Endothelial cell of umbilical vein (primary cell): ENCODE data around the gene NME2. TPM values are rescaled to one million over a fixed set of nuclear protein-coding genes. Genes with fewer than 3 reads are reported as not detected.
A peak's percentile ranks its signal among the peaks of the same experiment; 100 is the strongest.
"Not testable (repeated sequence)": the region's sequence is repeated elsewhere in the genome, so short reads cannot be mapped to it uniquely, and the experiment has no call there.

Source experiments
- BruUV-seq: library from RNA; stranded (reverse); fragments of 400-500 nt; replicated peaks from 2 replicates; lab custom pipeline; 2021; lab: Mats Ljungman, UMichigan
- CTCF ChIA-PET: fragments of 300-600, 350-600 bp; sonication (Branson Sonifier 250); formaldehyde crosslinking; loops from one replicate; lab custom pipeline; 2021; ENCODE audit warnings: antibody characterized with exemption, inconsistent platforms; lab: Charles Lee
- POLR2A ChIA-PET: fragments of 300-600, 350-600 bp; sonication (Branson Sonifier 250); formaldehyde crosslinking; loops from one replicate; lab custom pipeline; 2021; ENCODE audit warnings: antibody characterized with exemption, inconsistent platforms; lab: Charles Lee
- DNase-seq: peaks from one replicate; pipeline ENCODE4 v3.0.0-alpha.2; 2011; ENCODE audit warnings: low read depth, low spot score
- FAIRE-seq: peaks from 2 replicates; lab custom pipeline; 2011; peaks lifted over from hg19 to GRCh38; lab: Jason Lieb, UNC
- H2AFZ ChIP-seq: 2 replicates; pipeline ENCODE4 v1.6.0; 2012; ENCODE audit warnings: low read depth, low read length, control low read depth, inconsistent platforms
- H3K27ac ChIP-seq: 2 replicates; pipeline ENCODE4 v1.5.1; 2011; ENCODE audit warnings: low read depth, mild to moderate bottlenecking, control low read depth, low read length, moderate library complexity; ENCODE audit not compliant: insufficient read depth
- H3K27me3 ChIP-seq, 2 experiments: 2 replicates each; pipeline versions ENCODE4 v1.6.0 to v1.6.1; 2011; ENCODE audit warnings: low read length in 2 of 2, mixed read lengths in 1 of 2; ENCODE audit not compliant: control insufficient read depth in 2 of 2, insufficient read depth in 2 of 2
- H3K36me3 ChIP-seq, 2 experiments: 2 replicates in 1 of 2; 3 replicates in 1 of 2; pipeline ENCODE4 v1.5.1; 2011; ENCODE audit warnings: low read length in 2 of 2, mild to moderate bottlenecking in 1 of 2, moderate library complexity in 1 of 2; ENCODE audit not compliant: control insufficient read depth in 2 of 2, insufficient read depth in 2 of 2; ENCODE audit errors: extremely low read depth in 1 of 2
- H3K4me1 ChIP-seq: 3 replicates; pipeline ENCODE4 v1.5.1; 2011; ENCODE audit warnings: mild to moderate bottlenecking, low read length; ENCODE audit not compliant: control insufficient read depth, insufficient read depth; ENCODE audit errors: extremely low read depth
- H3K4me2 ChIP-seq: 2 replicates; pipeline ENCODE4 v1.6.1; 2011; ENCODE audit warnings: low read length, control low read depth, mixed read lengths; ENCODE audit not compliant: insufficient read depth
- H3K4me3 ChIP-seq, 3 experiments: fragments of 200-600 bp in 1 of 3; sonication (generic), shearing (Covaris generic) in 1 of 3; replicated peaks in 1 of 3; 2 replicates each; pipeline ENCODE4 v1.5.1; 2011 to 2016; ENCODE audit warnings: control low read depth in 3 of 3, low read length in 3 of 3, mild to moderate bottlenecking in 2 of 3, inconsistent platforms in 1 of 3, low read depth in 1 of 3, moderate library complexity in 1 of 3; ENCODE audit not compliant: insufficient read depth in 1 of 3
- H3K79me2 ChIP-seq: 2 replicates; pipeline ENCODE4 v1.6.0; 2012; ENCODE audit warnings: low read length, inconsistent platforms; ENCODE audit not compliant: control insufficient read depth, insufficient read depth
- H3K9ac ChIP-seq: replicated peaks from 2 replicates; pipeline ENCODE3; 2011; ENCODE audit warnings: low read length, control low read depth; ENCODE audit not compliant: insufficient read depth; ENCODE audit errors: extremely low read depth
- H3K9me1 ChIP-seq: replicated peaks from 3 replicates; pipeline ENCODE4 v1.6.0; 2011; ENCODE audit warnings: mild to moderate bottlenecking, low read length; ENCODE audit not compliant: control insufficient read depth, insufficient read depth; ENCODE audit errors: extremely low read depth
- H3K9me3 ChIP-seq: replicated peaks from 2 replicates; pipeline ENCODE4 v1.5.1; 2012; ENCODE audit warnings: low read length, inconsistent platforms; ENCODE audit not compliant: control insufficient read depth, insufficient read depth
- H4K20me1 ChIP-seq: replicated peaks from 2 replicates; pipeline ENCODE3; 2011; ENCODE audit warnings: mild to moderate bottlenecking, low read length; ENCODE audit not compliant: control insufficient read depth, insufficient read depth; ENCODE audit errors: extremely low read depth
- CTCF ChIP-seq, 2 donors: IDR thresholded peaks; 1 replicate in 1 of 2; 2 replicates in 1 of 2; pipeline ENCODE4 v1.5.1; 2011; ENCODE audit warnings: low read length in 2 of 2, mild to moderate bottlenecking in 2 of 2, moderate library complexity in 2 of 2, control low read depth in 1 of 2, inconsistent platforms in 1 of 2, low read depth in 1 of 2; ENCODE audit not compliant: insufficient read depth in 1 of 2; ENCODE audit errors: extremely low read depth in 1 of 2
- EZH2 ChIP-seq: IDR thresholded peaks from 2 replicates; pipeline ENCODE4 v1.6.1; 2012; ENCODE audit warnings: borderline replicate concordance, low read depth, mild to moderate bottlenecking, moderate library complexity, low read length, inconsistent platforms; ENCODE audit not compliant: severe bottlenecking
- FOS ChIP-seq: IDR thresholded peaks from 2 replicates; pipeline ENCODE4 v1.6.1; 2011; ENCODE audit warnings: mild to moderate bottlenecking, low read length, moderate library complexity, borderline replicate concordance; ENCODE audit not compliant: insufficient read depth
- GATA2 ChIP-seq: IDR thresholded peaks from 2 replicates; pipeline ENCODE4 v1.7.0; 2011; ENCODE audit warnings: low read depth, mild to moderate bottlenecking, moderate library complexity, mixed read lengths, low read length; ENCODE audit not compliant: insufficient read length, insufficient read depth
- JUN ChIP-seq: IDR thresholded peaks from 2 replicates; pipeline ENCODE4 v1.6.1; 2011; ENCODE audit warnings: borderline replicate concordance, low read depth; ENCODE audit not compliant: insufficient read length, insufficient read depth
- MYC ChIP-seq: IDR thresholded peaks from one replicate; pipeline ENCODE4 v1.6.1; 2011; ENCODE audit warnings: mild to moderate bottlenecking, low read depth, low read length
- POLR2A ChIP-seq: IDR thresholded peaks from 2 replicates; pipeline ENCODE4 v1.6.1; 2012; ENCODE audit warnings: low read depth, mild to moderate bottlenecking, control low read depth, low read length
- POLR2AphosphoS5 ChIP-seq: IDR thresholded peaks from 2 replicates; pipeline ENCODE4 v1.6.1; 2012; ENCODE audit warnings: low read depth, mild to moderate bottlenecking, control low read depth, low read length, moderate library complexity; ENCODE audit not compliant: insufficient read depth
- dilution Hi-C: fragments of 300-500 bp; cut with MboI; formaldehyde crosslinking; loops from one replicate; pipeline ENCODE4 v1.15.0; 2019; ENCODE audit warnings: low sequenced_read_pairs; ENCODE audit not compliant: extremely low pct_ligation_motif_present
- intact Hi-C: fragments of 100-400 bp; cut with micrococcal nuclease; formaldehyde crosslinking; loops from one replicate; pipeline ENCODE4 v1.10.0; 2022
- polyA plus RNA-seq, 4 experiments: library from polyadenylated mRNA; depleted of rRNA in 3 of 4; stranded (reverse) in 3 of 4; unstranded in 1 of 4; fragments of >200 nt; gene quantifications; 2 replicates each; pipeline versions ENCODE4 v1.2.1 to v1.2.3, GENCODE V29; 2011 to 2012; ENCODE audit warnings: missing spikeins in 1 of 4
- total RNA-seq: library from RNA; stranded (reverse); gene quantifications from 2 replicates; pipeline ENCODE4 v1.2.3, GENCODE V29; 2021
- TF ChIP-seq, protein P1 (sequence below): IDR thresholded peaks from 2 replicates; pipeline ENCODE4 v1.6.1; 2011; ENCODE audit not compliant: insufficient read depth, insufficient read length

NME2 gene
- total and polyA plus RNA-seq, 2 donors (not counting 3 experiments of a cell fraction or from before 2014, with no cell fraction given): 555 to 833 TPM

DNA sequence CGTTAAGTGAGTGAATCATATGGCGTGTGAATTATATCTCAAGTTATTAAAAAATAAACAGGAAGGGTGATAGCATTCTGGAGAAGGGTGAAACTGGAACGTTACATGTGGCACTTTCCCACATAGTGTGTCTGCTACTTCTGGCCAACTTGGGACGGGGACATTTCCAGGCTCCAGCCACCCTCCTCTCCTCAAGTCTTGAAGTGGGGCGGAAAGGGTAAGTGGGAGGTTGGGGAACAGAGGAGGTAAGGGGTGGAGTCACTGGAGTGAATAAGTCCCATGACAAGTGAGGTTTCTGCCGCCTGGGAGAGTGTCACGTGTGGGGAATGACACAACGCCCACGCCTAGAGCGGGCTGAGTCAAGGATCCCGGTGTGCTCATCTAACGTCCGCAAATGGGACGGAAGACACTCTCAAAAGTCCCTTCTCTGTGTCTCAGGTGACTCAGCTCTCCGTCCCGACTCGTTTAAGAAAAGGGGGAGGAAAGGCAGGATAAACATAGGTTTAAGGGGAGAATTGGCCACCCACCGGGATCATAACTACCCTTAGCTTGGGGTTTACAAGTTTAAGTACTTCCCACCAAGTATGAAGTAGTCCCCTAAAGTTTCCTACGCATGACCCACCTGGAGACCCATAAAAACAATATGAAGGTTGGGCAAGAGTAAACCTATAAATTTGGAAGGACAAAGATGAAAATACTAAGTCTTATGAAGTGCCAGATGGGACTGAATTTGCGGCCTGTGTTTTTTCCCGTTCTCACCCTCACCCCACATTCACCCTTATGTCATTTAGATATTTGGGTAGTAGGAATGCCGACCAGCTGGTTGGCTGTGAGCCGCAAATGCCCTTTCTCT lies 44.4 kb upstream of the NME2 start:
- H3K4me2 ChIP-seq: peak overlapping the region; percentile 100
- peaks cover 12% of the 10 kb centered on the region for H4K20me1 ChIP-seq
- dilution Hi-C loops (no loop called here), intact Hi-C loops (loop anchor here (1.0 to 5.0 kb wide), 4 partner anchors 11 to 255 kb away; partner anchors contain the start of genes NME1 and TOB1)
- no peaks in the 10 kb centered on the region for H3K9me3 ChIP-seq
- peaks cover 31% of the 10 kb centered on the region for H3K4me1 ChIP-seq
- peak overlapping the region; percentile 67 to 96 (median 91) for H3K4me3 ChIP-seq
- H3K9me1 ChIP-seq: no peaks in the 10 kb centered on the region
- no peaks in the 10 kb centered on the region for H3K27me3 ChIP-seq
- CTCF ChIA-PET: interaction anchor here (1.3 to 3.3 kb wide), 5 partner anchors 32 to 120 kb away, joined by 5 to 42 read pairs (median 13); partner anchors contain the start of gene NME1
- peaks cover 33% of the 10 kb centered on the region for H3K79me2 ChIP-seq
- POLR2A ChIA-PET: interaction anchor here (1.5 to 1.7 kb wide), 3 partner anchors 18 to 256 kb away, joined by 3 to 10 read pairs (median 3); partner anchors contain the start of genes NME2 and TOB1
- DNase-seq (peak; percentile 93), FAIRE-seq (peak; percentile 84)
- no TSS peak for BruUV-seq
- TF ChIP-seq CTCF (IDR thresholded peaks at IDR 0.05; ENCODE audit: extremely low read depth in 1 of 2, insufficient read depth in 1 of 2, low read depth in 1 of 2, low read length in 2 of 2) (no peak), GATA2 (no peak), EZH2 (no peak), MYC (no peak), FOS (peak; percentile 57), JUN (peak; percentile 3), POLR2AphosphoS5 (peak; percentile 34), POLR2A (peak; percentile 66)
- TF ChIP-seq, protein P1, sequence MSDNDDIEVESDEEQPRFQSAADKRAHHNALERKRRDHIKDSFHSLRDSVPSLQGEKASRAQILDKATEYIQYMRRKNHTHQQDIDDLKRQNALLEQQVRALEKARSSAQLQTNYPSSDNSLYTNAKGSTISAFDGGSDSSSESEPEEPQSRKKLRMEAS: peak; percentile 94
- H3K36me3 ChIP-seq: no peaks in the 10 kb centered on the region
- H3K27ac ChIP-seq: peak overlapping the region; percentile 100
- peak overlapping the region; percentile 47 for H2AFZ ChIP-seq
- H3K9ac ChIP-seq: peak overlapping the region; percentile 100

DNA sequence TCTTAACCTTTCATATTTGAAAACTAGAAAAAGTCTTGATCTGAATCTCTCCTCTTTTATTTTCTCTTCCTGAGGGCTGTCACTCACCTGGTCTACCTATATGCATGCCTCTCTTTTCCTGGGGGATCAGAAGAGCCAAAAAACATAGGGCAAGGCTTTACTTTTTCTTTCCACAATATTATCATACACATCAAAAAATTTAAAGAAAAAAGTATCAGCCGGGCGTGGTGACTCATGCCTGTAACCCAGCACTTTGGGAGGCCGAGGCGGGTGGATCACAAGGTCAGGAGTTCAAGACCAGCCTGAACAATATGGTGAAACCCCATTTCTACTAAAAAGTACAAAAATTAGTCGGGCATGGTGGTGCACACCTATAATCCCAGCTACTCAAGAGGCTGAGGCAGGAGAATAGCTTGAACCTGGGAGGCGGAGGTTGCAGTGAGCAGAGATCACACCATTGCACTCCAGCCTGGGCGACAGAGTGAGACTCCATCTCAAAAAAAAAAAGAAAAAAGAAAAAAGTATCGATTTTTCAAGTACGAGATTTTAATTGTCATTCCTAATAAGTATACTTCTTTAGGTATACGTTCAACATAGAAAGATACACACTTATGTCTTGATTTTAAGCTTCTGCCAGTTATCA lies 43.6 kb upstream of the NME2 start:
- dilution Hi-C loops, H3K9ac ChIP-seq: not testable (repeated sequence)

More for the DNA sequence above, 43.6 kb upstream of the NME2 start:
- H2AFZ ChIP-seq, H3K9me1 ChIP-seq, POLR2A ChIA-PET, H3K36me3 ChIP-seq, H3K27me3 ChIP-seq, H3K9me3 ChIP-seq, BruUV-seq, H3K4me3 ChIP-seq, DNase-seq, FAIRE-seq: not testable (repeated sequence)
- Histone ChIP-seq H3K27ac (peak overlapping the region; percentile 100), H3K4me2 (peak overlapping the region; percentile 100), H3K79me2 (peaks cover 27% of the 10 kb centered on the region), H4K20me1 (peaks cover 11% of the 10 kb centered on the region), H3K4me1 (peaks cover 31% of the 10 kb centered on the region)
- CTCF ChIA-PET: interaction anchor here (3.3 kb wide), 1 partner anchor 31 kb away, joined by 42 read pairs; the partner anchor contains the start of gene NME1
- intact Hi-C loops: loop anchor here (5.0 kb wide), 1 partner anchor 35 kb away; no protein-coding TSS in a partner anchor
